Testis (tissue), 2 donors: ENCODE data around the gene TNFRSF9.

Experiments
- POLR2A ChIP-seq: fragments of 450-650 bp; IDR thresholded peaks from one replicate; pipeline ENCODE4 v1.6.1; 2017; ENCODE audit warnings: antibody characterized with exemption, mild to moderate bottlenecking, moderate library complexity
- TF ChIP-seq, protein P1 (sequence below), 3 experiments: fragments of 450-650 bp in 2 of 3; fragments of 200-600 bp in 1 of 3; sonication (generic) in 1 of 3; IDR thresholded peaks; one replicate each; pipeline ENCODE4 v1.5.1; 2016 to 2019; ENCODE audit warnings: antibody characterized with exemption in 3 of 3, mild to moderate bottlenecking in 2 of 3, moderate library complexity in 1 of 3

- TF ChIP-seq, protein P1, sequence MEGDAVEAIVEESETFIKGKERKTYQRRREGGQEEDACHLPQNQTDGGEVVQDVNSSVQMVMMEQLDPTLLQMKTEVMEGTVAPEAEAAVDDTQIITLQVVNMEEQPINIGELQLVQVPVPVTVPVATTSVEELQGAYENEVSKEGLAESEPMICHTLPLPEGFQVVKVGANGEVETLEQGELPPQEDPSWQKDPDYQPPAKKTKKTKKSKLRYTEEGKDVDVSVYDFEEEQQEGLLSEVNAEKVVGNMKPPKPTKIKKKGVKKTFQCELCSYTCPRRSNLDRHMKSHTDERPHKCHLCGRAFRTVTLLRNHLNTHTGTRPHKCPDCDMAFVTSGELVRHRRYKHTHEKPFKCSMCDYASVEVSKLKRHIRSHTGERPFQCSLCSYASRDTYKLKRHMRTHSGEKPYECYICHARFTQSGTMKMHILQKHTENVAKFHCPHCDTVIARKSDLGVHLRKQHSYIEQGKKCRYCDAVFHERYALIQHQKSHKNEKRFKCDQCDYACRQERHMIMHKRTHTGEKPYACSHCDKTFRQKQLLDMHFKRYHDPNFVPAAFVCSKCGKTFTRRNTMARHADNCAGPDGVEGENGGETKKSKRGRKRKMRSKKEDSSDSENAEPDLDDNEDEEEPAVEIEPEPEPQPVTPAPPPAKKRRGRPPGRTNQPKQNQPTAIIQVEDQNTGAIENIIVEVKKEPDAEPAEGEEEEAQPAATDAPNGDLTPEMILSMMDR (IDR thresholded peaks at IDR 0.05) = no peak
- TF ChIP-seq POLR2A = no peak
Measured at GRCh38 chr1:7972285-7972684, 31.6 kb upstream of the TNFRSF9 start.
